HL-60 (cell line): ENCODE data around the gene CYB561A3.
A peak's percentile ranks its signal among the peaks of the same experiment; 100 is the strongest.

Experiments
- DNase-seq, 2 experiments: peaks; one replicate each; pipeline ENCODE4 v3.0.0-alpha.2; 2010 to 2020; ENCODE audit warnings: low read depth in 1 of 2, low spot score in 1 of 2
- H3K27ac ChIP-seq: fragments of 250-450 bp; sonication (Bioruptor Pico); replicated peaks from 2 replicates; pipeline ENCODE4 v1.5.1; 2020; ENCODE audit warnings: mild to moderate bottlenecking, moderate library complexity
- H3K27me3 ChIP-seq: fragments of 250-450 bp; sonication (Bioruptor Pico); 2 replicates; pipeline ENCODE4 v1.5.1; 2021; ENCODE audit warnings: mild to moderate bottlenecking, moderate library complexity; ENCODE audit not compliant: insufficient read depth, poor library complexity, severe bottlenecking
- H3K4me3 ChIP-seq: replicated peaks from 2 replicates; pipeline ENCODE4 v1.5.1; 2011; ENCODE audit warnings: mild to moderate bottlenecking, control low read depth, low read length; ENCODE audit not compliant: insufficient read depth
- CTCF ChIP-seq: IDR thresholded peaks from one replicate; pipeline ENCODE4 v1.5.1; 2011; ENCODE audit warnings: low read length, control low read depth, inconsistent platforms; ENCODE audit not compliant: insufficient read depth
- GABPA ChIP-seq: IDR thresholded peaks from 2 replicates; pipeline ENCODE4 v1.6.1; 2012; ENCODE audit warnings: low read depth
- POLR2AphosphoS5 ChIP-seq: IDR thresholded peaks from 2 replicates; pipeline ENCODE4 v1.6.1; 2012; ENCODE audit warnings: low read depth
- REST ChIP-seq: IDR thresholded peaks from 2 replicates; pipeline ENCODE4 v1.6.1; 2012; ENCODE audit warnings: low read depth; ENCODE audit not compliant: insufficient replicate concordance
- SPI1 ChIP-seq: IDR thresholded peaks from 2 replicates; pipeline ENCODE4 v1.6.1; 2012; ENCODE audit warnings: low read depth, mild to moderate bottlenecking, borderline replicate concordance

CYB561A3 gene

GRCh38 chr11:61375761-61376108, 14.1 kb upstream of the CYB561A3 start:
- TF ChIP-seq REST (peak; percentile 63), CTCF (no peak), POLR2AphosphoS5 (no peak), GABPA (no peak)
- Histone ChIP-seq H3K4me3 (no peak overlapping the region), H3K27me3 (no peaks in the 10 kb centered on the region), H3K27ac (no peak overlapping the region)
- no peak for DNase-seq

GRCh38 chr11:61372659-61373420, 11.2 kb upstream of the CYB561A3 start:
- Histone ChIP-seq H3K4me3 (no peak overlapping the region), H3K27me3 (no peaks in the 10 kb centered on the region), H3K27ac (no peak overlapping the region)
- TF ChIP-seq POLR2AphosphoS5, result no peak
- no peak for TF ChIP-seq REST
- no peak for TF ChIP-seq GABPA
- no peak for TF ChIP-seq CTCF
- no peak for TF ChIP-seq SPI1
- no peak for DNase-seq

GRCh38 chr11:61370349-61371005, 8.8 kb upstream of the CYB561A3 start:
- no peaks in the 10 kb centered on the region for H3K27me3 ChIP-seq
- H3K27ac ChIP-seq, result no peak overlapping the region
- DNase-seq, result no peak
- no peak for TF ChIP-seq POLR2AphosphoS5
- no peak for TF ChIP-seq SPI1
- TF ChIP-seq GABPA, result no peak
- TF ChIP-seq CTCF, result no peak
- no peak for TF ChIP-seq REST
- H3K4me3 ChIP-seq, result no peak overlapping the region
